ENCODE data around the gene ZNF311. TPM values are rescaled to one million over a fixed set of nuclear protein-coding genes. Genes with fewer than 3 reads are reported as not detected.

ZNF311 gene
- total and polyA plus RNA-seq, 2 of the 13 experiments (the other 11 are each of a cell fraction or from before 2014, with no cell fraction given) = not detected

DNA sequence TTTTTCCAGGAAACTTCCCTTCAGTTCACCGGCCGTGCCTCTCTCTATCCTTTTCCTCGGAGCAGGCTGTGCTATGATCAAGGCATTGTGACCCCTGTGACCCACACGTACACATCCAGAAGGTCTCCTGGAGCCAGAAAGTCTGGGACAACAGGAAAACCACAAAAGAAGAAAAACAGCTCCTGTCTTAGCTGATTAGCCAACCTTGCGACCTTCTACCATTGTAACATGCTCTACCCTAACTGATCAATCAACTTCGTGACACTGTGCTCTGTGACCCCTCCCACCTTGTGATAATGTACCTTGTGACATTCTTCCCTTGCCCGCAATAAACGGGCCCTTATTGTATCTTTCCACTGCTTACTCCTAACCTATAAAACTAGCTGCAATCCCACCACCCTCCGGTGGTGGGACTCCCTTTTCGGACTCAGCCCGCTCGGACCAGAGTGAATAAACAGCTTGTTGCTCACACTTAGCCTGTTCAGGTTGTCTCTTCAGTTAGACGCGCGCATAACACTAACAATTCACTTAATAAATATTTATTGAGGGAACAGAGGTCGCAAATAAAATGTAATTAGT is 24.2 kb downstream of the ZNF311 start (continued):
- TF ChIP-seq, protein P1, sequence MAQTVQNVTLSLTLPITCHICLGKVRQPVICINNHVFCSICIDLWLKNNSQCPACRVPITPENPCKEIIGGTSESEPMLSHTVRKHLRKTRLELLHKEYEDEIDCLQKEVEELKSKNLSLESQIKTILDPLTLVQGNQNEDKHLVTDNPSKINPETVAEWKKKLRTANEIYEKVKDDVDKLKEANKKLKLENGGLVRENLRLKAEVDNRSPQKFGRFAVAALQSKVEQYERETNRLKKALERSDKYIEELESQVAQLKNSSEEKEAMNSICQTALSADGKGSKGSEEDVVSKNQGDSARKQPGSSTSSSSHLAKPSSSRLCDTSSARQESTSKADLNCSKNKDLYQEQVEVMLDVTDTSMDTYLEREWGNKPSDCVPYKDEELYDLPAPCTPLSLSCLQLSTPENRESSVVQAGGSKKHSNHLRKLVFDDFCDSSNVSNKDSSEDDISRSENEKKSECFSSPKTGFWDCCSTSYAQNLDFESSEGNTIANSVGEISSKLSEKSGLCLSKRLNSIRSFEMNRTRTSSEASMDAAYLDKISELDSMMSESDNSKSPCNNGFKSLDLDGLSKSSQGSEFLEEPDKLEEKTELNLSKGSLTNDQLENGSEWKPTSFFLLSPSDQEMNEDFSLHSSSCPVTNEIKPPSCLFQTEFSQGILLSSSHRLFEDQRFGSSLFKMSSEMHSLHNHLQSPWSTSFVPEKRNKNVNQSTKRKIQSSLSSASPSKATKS (CRISPR knock-in tag; IDR thresholded peaks at IDR 0.05) = 0 out of 2 replicates have a peak, but pooled peaks have one; percentile 0
- TF ChIP-seq, protein P2, sequence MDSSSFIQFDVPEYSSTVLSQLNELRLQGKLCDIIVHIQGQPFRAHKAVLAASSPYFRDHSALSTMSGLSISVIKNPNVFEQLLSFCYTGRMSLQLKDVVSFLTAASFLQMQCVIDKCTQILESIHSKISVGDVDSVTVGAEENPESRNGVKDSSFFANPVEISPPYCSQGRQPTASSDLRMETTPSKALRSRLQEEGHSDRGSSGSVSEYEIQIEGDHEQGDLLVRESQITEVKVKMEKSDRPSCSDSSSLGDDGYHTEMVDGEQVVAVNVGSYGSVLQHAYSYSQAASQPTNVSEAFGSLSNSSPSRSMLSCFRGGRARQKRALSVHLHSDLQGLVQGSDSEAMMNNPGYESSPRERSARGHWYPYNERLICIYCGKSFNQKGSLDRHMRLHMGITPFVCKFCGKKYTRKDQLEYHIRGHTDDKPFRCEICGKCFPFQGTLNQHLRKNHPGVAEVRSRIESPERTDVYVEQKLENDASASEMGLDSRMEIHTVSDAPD (CRISPR knock-in tag; IDR thresholded peaks at IDR 0.05) = no peak
- TF ChIP-seq SUZ12 (IDR thresholded peaks at IDR 0.05; ENCODE audit: low read depth, low read length) = no peak
- TF ChIP-seq, protein P3, sequence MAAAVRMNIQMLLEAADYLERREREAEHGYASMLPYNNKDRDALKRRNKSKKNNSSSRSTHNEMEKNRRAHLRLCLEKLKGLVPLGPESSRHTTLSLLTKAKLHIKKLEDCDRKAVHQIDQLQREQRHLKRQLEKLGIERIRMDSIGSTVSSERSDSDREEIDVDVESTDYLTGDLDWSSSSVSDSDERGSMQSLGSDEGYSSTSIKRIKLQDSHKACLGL (CRISPR knock-in tag; IDR thresholded peaks at IDR 0.05) = no peak
- TF ChIP-seq NBN (conservative IDR thresholded peaks at IDR 0.05) = no peak
- no peak for TF ChIP-seq HNRNPUL1 (IDR thresholded peaks at IDR 0.05; ENCODE audit: low read depth, low read length)
- no peak for TF ChIP-seq ZNF484 (CRISPR knock-in tag; IDR thresholded peaks at IDR 0.05; ENCODE audit: borderline replicate concordance, low read depth)
- TF ChIP-seq MBD4 (IDR thresholded peaks at IDR 0.05; ENCODE audit: borderline replicate concordance, low read length) = no peak; the same call in 1 of the 2 replicates
- TF ChIP-seq HNRNPK (IDR thresholded peaks at IDR 0.05; ENCODE audit: low read depth, low read length, poor library complexity, severe bottlenecking) = no peak
- peak; percentile 86 for TF ChIP-seq TBX2 (CRISPR knock-in tag; IDR thresholded peaks at IDR 0.05; ENCODE audit: borderline replicate concordance)
- TF ChIP-seq, protein P4, sequence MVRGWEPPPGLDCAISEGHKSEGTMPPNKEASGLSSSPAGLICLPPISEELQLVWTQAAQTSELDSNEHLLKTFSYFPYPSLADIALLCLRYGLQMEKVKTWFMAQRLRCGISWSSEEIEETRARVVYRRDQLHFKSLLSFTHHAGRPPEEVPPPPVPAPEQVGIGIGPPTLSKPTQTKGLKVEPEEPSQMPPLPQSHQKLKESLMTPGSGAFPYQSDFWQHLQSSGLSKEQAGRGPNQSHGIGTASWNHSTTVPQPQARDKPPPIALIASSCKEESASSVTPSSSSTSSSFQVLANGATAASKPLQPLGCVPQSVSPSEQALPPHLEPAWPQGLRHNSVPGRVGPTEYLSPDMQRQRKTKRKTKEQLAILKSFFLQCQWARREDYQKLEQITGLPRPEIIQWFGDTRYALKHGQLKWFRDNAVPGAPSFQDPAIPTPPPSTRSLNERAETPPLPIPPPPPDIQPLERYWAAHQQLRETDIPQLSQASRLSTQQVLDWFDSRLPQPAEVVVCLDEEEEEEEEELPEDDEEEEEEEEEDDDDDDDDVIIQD (CRISPR knock-in tag; IDR thresholded peaks at IDR 0.05; ENCODE audit: low read depth) = peak; percentile 46; the same call in 1 of the 2 replicates
- no peak for TF ChIP-seq ZNF24 (IDR thresholded peaks at IDR 0.05)
- no peak for TF ChIP-seq FOXJ3 (CRISPR knock-in tag; IDR thresholded peaks at IDR 0.05; ENCODE audit: borderline replicate concordance)
- TF ChIP-seq SMAD3 (CRISPR knock-in tag; IDR thresholded peaks at IDR 0.05) = no peak; the same call in 1 of the 2 replicates
- TF ChIP-seq HES4 (CRISPR knock-in tag; IDR thresholded peaks at IDR 0.05; ENCODE audit: borderline replicate concordance) = no peak
- no peak; the same call in 1 of the 2 replicates for TF ChIP-seq POGZ (CRISPR knock-in tag; IDR thresholded peaks at IDR 0.05)
- no peak for TF ChIP-seq TEAD2 (CRISPR knock-in tag; IDR thresholded peaks at IDR 0.05)
- TF ChIP-seq, protein P5, sequence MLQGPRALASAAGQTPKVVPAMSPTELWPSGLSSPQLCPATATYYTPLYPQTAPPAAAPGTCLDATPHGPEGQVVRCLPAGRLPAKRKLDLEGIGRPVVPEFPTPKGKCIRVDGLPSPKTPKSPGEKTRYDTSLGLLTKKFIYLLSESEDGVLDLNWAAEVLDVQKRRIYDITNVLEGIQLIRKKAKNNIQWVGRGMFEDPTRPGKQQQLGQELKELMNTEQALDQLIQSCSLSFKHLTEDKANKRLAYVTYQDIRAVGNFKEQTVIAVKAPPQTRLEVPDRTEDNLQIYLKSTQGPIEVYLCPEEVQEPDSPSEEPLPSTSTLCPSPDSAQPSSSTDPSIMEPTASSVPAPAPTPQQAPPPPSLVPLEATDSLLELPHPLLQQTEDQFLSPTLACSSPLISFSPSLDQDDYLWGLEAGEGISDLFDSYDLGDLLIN (CRISPR knock-in tag; IDR thresholded peaks at IDR 0.05; ENCODE audit: borderline replicate concordance) = 0 out of 2 replicates have a peak, but pooled peaks have one; percentile 20
- no peak for TF ChIP-seq MAFK (conservative IDR thresholded peaks at IDR 0.05 in 1 of 2, IDR thresholded peaks at IDR 0.05 in 1 of 2; ENCODE audit: low read length in 2 of 2)
- no peak for TF ChIP-seq IKZF1 (IDR thresholded peaks at IDR 0.05)
- TF ChIP-seq ZNF782 (CRISPR knock-in tag; IDR thresholded peaks at IDR 0.05; ENCODE audit: borderline replicate concordance) = no peak
- peak; percentile 82 for TF ChIP-seq ETV5 (CRISPR knock-in tag; IDR thresholded peaks at IDR 0.05; ENCODE audit: borderline replicate concordance)
- TF ChIP-seq, protein P6, sequence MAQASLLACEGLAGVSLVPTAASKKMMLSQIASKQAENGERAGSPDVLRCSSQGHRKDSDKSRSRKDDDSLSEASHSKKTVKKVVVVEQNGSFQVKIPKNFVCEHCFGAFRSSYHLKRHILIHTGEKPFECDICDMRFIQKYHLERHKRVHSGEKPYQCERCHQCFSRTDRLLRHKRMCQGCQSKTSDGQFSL (CRISPR knock-in tag; IDR thresholded peaks at IDR 0.05) = no peak
